ENCODE data around the gene C10orf143.
"Not testable (repeated sequence)": the region's sequence is repeated elsewhere in the genome, so short reads cannot be mapped to it uniquely, and the experiment has no call there.

The C10orf143 gene

GRCh38 chr10:130099344-130099743 lies 11.3 kb downstream of the C10orf143 start:
- Histone ChIP-seq H3K9me3 (ENCODE audit: insufficient read depth, low read length) (no peaks in the 10 kb centered on the region), H4K20me1 (ENCODE audit: low read depth, low read length) (no peaks in the 10 kb centered on the region), H2AFZ (ENCODE audit: low read depth, low read length, severe bottlenecking) (no peak overlapping the region), H3K27ac (ENCODE audit: low read depth, low read length) (no peak overlapping the region), H3K36me3 (ENCODE audit: low read length) (0 out of 2 replicates have a peak, but pooled peaks cover 6% of the 10 kb centered on the region), H3F3A (ENCODE audit: insufficient read depth) (no peaks in the 10 kb centered on the region), H3K27me3 (ENCODE audit: low read length) (no peaks in the 10 kb centered on the region), H3K9me2 (replicated peaks; ENCODE audit: insufficient read depth, low read length) (no peaks in the 10 kb centered on the region), H3K79me2 (ENCODE audit: insufficient read depth, low read length) (no peaks in the 10 kb centered on the region), H3K9ac (ENCODE audit: low read length) (no peak overlapping the region), H3K4me3 (ENCODE audit: insufficient read depth, low read length, poor library complexity, severe bottlenecking) (no peak overlapping the region), H3K4me2 (ENCODE audit: low read depth, low read length, poor library complexity, severe bottlenecking) (no peak overlapping the region)
- TF ChIP-seq, protein P1, sequence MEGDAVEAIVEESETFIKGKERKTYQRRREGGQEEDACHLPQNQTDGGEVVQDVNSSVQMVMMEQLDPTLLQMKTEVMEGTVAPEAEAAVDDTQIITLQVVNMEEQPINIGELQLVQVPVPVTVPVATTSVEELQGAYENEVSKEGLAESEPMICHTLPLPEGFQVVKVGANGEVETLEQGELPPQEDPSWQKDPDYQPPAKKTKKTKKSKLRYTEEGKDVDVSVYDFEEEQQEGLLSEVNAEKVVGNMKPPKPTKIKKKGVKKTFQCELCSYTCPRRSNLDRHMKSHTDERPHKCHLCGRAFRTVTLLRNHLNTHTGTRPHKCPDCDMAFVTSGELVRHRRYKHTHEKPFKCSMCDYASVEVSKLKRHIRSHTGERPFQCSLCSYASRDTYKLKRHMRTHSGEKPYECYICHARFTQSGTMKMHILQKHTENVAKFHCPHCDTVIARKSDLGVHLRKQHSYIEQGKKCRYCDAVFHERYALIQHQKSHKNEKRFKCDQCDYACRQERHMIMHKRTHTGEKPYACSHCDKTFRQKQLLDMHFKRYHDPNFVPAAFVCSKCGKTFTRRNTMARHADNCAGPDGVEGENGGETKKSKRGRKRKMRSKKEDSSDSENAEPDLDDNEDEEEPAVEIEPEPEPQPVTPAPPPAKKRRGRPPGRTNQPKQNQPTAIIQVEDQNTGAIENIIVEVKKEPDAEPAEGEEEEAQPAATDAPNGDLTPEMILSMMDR (IDR thresholded peaks at IDR 0.05; ENCODE audit: insufficient read depth, low read length, poor library complexity, severe bottlenecking) = no peak
- no peak for TF ChIP-seq EZH2phosphoT487 (conservative IDR thresholded peaks at IDR 0.05; ENCODE audit: low read length)

DNA sequence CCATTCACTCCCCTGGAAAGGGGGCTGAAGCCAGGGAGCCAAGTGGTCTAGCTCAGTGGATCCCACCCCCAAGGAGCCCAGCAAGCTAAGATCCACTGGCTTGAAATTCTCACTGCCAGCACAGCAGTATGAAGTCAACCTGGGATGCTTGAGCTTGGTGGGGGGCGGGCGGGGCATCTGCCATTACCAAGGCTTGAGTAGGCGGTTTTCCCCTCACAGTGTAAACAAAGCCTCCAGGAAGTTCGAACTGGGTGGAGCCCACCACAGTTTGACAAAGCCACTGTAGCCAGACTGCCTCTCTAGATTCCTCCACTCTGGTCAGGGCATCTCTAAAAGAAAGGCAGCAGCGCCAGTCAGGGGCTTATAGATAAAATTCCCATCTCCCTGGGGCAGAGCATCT lies 20.1 kb downstream of the C10orf143 start:
- not testable (repeated sequence) for H3K9me3 ChIP-seq (ENCODE audit: insufficient read depth, low read length); H3K36me3 ChIP-seq (ENCODE audit: low read length); H3K9ac ChIP-seq (ENCODE audit: low read length); H3K4me3 ChIP-seq (ENCODE audit: insufficient read depth, low read length, poor library complexity, severe bottlenecking); H4K20me1 ChIP-seq (ENCODE audit: low read depth, low read length); H3K9me2 ChIP-seq (replicated peaks; ENCODE audit: insufficient read depth, low read length); H3K27ac ChIP-seq (ENCODE audit: low read depth, low read length); H3K27me3 ChIP-seq (ENCODE audit: low read length); H3F3A ChIP-seq (ENCODE audit: insufficient read depth); H3K4me2 ChIP-seq (ENCODE audit: low read depth, low read length, poor library complexity, severe bottlenecking); H2AFZ ChIP-seq (ENCODE audit: low read depth, low read length, severe bottlenecking); H3K79me2 ChIP-seq (ENCODE audit: insufficient read depth, low read length)

- H2AFZ ChIP-seq (ENCODE audit: low read depth, low read length, severe bottlenecking) = no peak overlapping the region
- H3K4me3 ChIP-seq (ENCODE audit: insufficient read depth, low read length, poor library complexity, severe bottlenecking) = no peak overlapping the region
- no peaks in the 10 kb centered on the region for H3K27me3 ChIP-seq (ENCODE audit: low read length)
- H3K36me3 ChIP-seq (ENCODE audit: low read length) = no peaks in the 10 kb centered on the region
- no peaks in the 10 kb centered on the region for H3K79me2 ChIP-seq (ENCODE audit: insufficient read depth, low read length)
- no peak for TF ChIP-seq EZH2phosphoT487 (conservative IDR thresholded peaks at IDR 0.05; ENCODE audit: low read length)
- TF ChIP-seq, protein P1 (IDR thresholded peaks at IDR 0.05; ENCODE audit: insufficient read depth, low read length, poor library complexity, severe bottlenecking) = no peak
- no peaks in the 10 kb centered on the region for H3K9me3 ChIP-seq (ENCODE audit: insufficient read depth, low read length)
- no peak overlapping the region for H3K27ac ChIP-seq (ENCODE audit: low read depth, low read length)
- H3F3A ChIP-seq (ENCODE audit: insufficient read depth) = no peaks in the 10 kb centered on the region
- no peak overlapping the region for H3K9ac ChIP-seq (ENCODE audit: low read length)
- H4K20me1 ChIP-seq (ENCODE audit: low read depth, low read length) = no peaks in the 10 kb centered on the region
- no peak overlapping the region for H3K4me2 ChIP-seq (ENCODE audit: low read depth, low read length, poor library complexity, severe bottlenecking)
- no peaks in the 10 kb centered on the region for H3K9me2 ChIP-seq (replicated peaks; ENCODE audit: insufficient read depth, low read length)
These were observed 30.2 kb downstream of the C10orf143 start for GRCh38 chr10:130080461-130080814.

DNA sequence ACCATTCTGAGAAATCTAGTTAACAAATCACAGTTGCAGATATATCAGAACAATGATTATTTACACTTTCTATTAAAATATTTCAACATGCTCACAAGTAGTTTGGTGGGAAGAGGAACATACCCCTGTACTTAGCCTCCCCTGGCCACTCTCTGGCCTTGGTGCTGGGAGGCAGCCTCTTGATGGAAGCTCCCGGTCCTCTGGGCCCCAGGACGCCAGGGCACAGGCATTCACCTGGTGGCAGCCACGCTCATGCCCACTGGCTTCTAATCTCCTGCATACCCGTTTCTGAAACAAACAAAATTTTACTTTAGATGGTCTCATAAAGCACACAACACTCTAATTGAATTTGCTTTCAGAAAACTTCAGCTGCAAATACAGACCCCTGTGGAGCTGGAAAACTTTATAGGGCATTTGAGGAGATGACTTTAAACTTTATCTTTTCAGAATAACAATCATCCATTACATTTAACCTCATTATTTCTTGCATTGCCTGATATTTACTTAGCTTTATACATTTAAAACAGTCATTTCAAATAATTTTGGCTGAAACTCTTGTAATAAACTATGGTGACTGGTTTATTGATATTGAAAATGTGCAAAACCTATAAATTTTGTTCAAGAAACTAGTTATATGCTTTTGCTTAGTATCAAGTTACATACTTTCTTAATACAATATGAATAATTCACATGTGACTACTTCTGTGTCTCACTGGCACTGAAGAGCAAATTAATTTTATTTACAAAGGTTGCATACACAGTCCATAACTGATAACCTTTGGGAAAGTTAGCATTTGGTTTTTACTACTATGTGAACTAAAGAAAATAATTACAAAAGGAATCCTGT lies 30.8 kb downstream of the C10orf143 start:
- no peaks in the 10 kb centered on the region for H3K36me3 ChIP-seq (ENCODE audit: low read length)
- no peaks in the 10 kb centered on the region for H3K9me2 ChIP-seq (replicated peaks; ENCODE audit: insufficient read depth, low read length)
- no peaks in the 10 kb centered on the region for H3K27me3 ChIP-seq (ENCODE audit: low read length)
- H4K20me1 ChIP-seq (ENCODE audit: low read depth, low read length) = no peaks in the 10 kb centered on the region
- no peaks in the 10 kb centered on the region for H3K79me2 ChIP-seq (ENCODE audit: insufficient read depth, low read length)
- H3F3A ChIP-seq (ENCODE audit: insufficient read depth) = no peaks in the 10 kb centered on the region
- no peak overlapping the region for H3K4me3 ChIP-seq (ENCODE audit: insufficient read depth, low read length, poor library complexity, severe bottlenecking)
- TF ChIP-seq, protein P1 (IDR thresholded peaks at IDR 0.05; ENCODE audit: insufficient read depth, low read length, poor library complexity, severe bottlenecking) = no peak
- no peak for TF ChIP-seq EZH2phosphoT487 (conservative IDR thresholded peaks at IDR 0.05; ENCODE audit: low read length)
- H3K4me2 ChIP-seq (ENCODE audit: low read depth, low read length, poor library complexity, severe bottlenecking) = no peak overlapping the region
- H3K9me3 ChIP-seq (ENCODE audit: insufficient read depth, low read length) = no peaks in the 10 kb centered on the region
- H3K27ac ChIP-seq (ENCODE audit: low read depth, low read length) = no peak overlapping the region
- H3K9ac ChIP-seq (ENCODE audit: low read length) = no peak overlapping the region
- no peak overlapping the region for H2AFZ ChIP-seq (ENCODE audit: low read depth, low read length, severe bottlenecking)
